Calu3 (cell line): ENCODE results near the gene COX4I1. TPM values are rescaled to one million over a fixed set of nuclear protein-coding genes. Genes with fewer than 3 reads are reported as not detected.
"Not testable (repeated sequence)": the region's sequence is repeated elsewhere in the genome, so short reads cannot be mapped to it uniquely, and the experiment has no call there.

Experiments
- BruUV-seq: library from RNA; stranded (reverse); fragments of 400-500 nt; replicated peaks from 2 replicates; lab custom pipeline; 2021; lab: Mats Ljungman, UMichigan
- CTCF ChIA-PET: fragments of 300-600 bp; sonication (Branson Sonifier 250); formaldehyde crosslinking; loops from one replicate; lab custom pipeline; 2022; ENCODE audit warnings: antibody characterized with exemption; lab: Charles Lee
- DNase-seq: peaks from one replicate; pipeline ENCODE4 v3.0.0; 2022
- H3K27ac Mint-ChIP-seq: one replicate; pipeline ENCODE4 v1.8.0; 2022; ENCODE audit warnings: mixed read lengths; ENCODE audit not compliant: unreplicated experiment
- H3K27me3 Mint-ChIP-seq: one replicate; pipeline ENCODE4 v1.8.0; 2022; ENCODE audit warnings: mixed read lengths; ENCODE audit not compliant: unreplicated experiment
- H3K36me3 Mint-ChIP-seq: one replicate; pipeline ENCODE4 v1.8.0; 2022; ENCODE audit warnings: mild to moderate bottlenecking, moderate library complexity, mixed read lengths; ENCODE audit not compliant: insufficient read depth, unreplicated experiment
- H3K4me1 Mint-ChIP-seq: one replicate; pipeline ENCODE4 v1.8.0; 2022; ENCODE audit warnings: mild to moderate bottlenecking, low read depth, mixed read lengths; ENCODE audit not compliant: unreplicated experiment
- H3K4me3 Mint-ChIP-seq: one replicate; pipeline ENCODE4 v1.8.0; 2022; ENCODE audit warnings: mild to moderate bottlenecking, low read depth, moderate library complexity, mixed read lengths; ENCODE audit not compliant: unreplicated experiment
- H3K9me3 Mint-ChIP-seq: one replicate; pipeline ENCODE4 v1.8.0; 2022; ENCODE audit warnings: low read depth, mixed read lengths; ENCODE audit not compliant: unreplicated experiment
- CTCF ChIP-seq: fragments of 200-600 bp; IDR thresholded peaks from one replicate; pipeline ENCODE4 v1.8.0; 2022; ENCODE audit warnings: antibody characterized with exemption; ENCODE audit not compliant: unreplicated experiment
- intact Hi-C: fragments of 100-400 bp; cut with micrococcal nuclease; formaldehyde crosslinking; loops from one replicate; pipeline ENCODE4 v1.10.0; 2022; ENCODE audit not compliant: unreplicated experiment
- total RNA-seq: library from RNA; stranded (reverse); gene quantifications from 2 replicates; pipeline ENCODE4 v1.2.3, GENCODE V29; 2022

COX4I1 gene
- total RNA-seq, 1 experiment from 2014 or later = 639 TPM

GRCh38 chr16:85835227-85835751 is 35.8 kb downstream of the COX4I1 start:
- H3K36me3 Mint-ChIP-seq = peaks cover 4% of the 10 kb centered on the region
- CTCF ChIA-PET = interaction anchor here (1.2 to 1.5 kb wide), 2 partner anchors 14 to 15 kb away, joined by 3 to 5 read pairs; no protein-coding TSS in a partner anchor
- H3K27ac Mint-ChIP-seq = no peak overlapping the region
- H3K9me3 Mint-ChIP-seq = peaks cover 4% of the 10 kb centered on the region
- intact Hi-C loops = no loop called here
- peaks cover 97% of the 10 kb centered on the region for H3K27me3 Mint-ChIP-seq
- no TSS peak for BruUV-seq
- no peak overlapping the region for H3K4me3 Mint-ChIP-seq
- H3K4me1 Mint-ChIP-seq = no peaks in the 10 kb centered on the region
- no peak for TF ChIP-seq CTCF
- no peak for DNase-seq

GRCh38 chr16:85835956-85836705 is 36.6 kb downstream of the COX4I1 start:
- Mint-ChIP-seq H3K4me3 (no peak overlapping the region), H3K9me3 (peaks cover 4% of the 10 kb centered on the region), H3K27me3 (peaks cover 97% of the 10 kb centered on the region), H3K36me3 (peaks cover 4% of the 10 kb centered on the region), H3K4me1 (no peaks in the 10 kb centered on the region), H3K27ac (no peak overlapping the region)
- no TSS peak for BruUV-seq
- CTCF ChIA-PET = interaction anchor here (0.6 to 1.4 kb wide), 2 partner anchors 15 to 1317 kb away, joined by 4 read pairs; no protein-coding TSS in a partner anchor
- no peak for DNase-seq
- intact Hi-C loops = no loop called here
- TF ChIP-seq CTCF = no peak

- BruUV-seq = no TSS peak
- DNase-seq = no peak
- peaks cover 4% of the 10 kb centered on the region for H3K36me3 Mint-ChIP-seq
- no peak overlapping the region for H3K27ac Mint-ChIP-seq
- CTCF ChIA-PET = interaction anchor here (0.6 to 1.4 kb wide), 4 partner anchors 13 to 1318 kb away, joined by 3 to 5 read pairs (median 4); no protein-coding TSS in a partner anchor
- intact Hi-C loops = no loop called here
- H3K27me3 Mint-ChIP-seq = peaks cover 96% of the 10 kb centered on the region
- no peaks in the 10 kb centered on the region for H3K4me1 Mint-ChIP-seq
- no peak for TF ChIP-seq CTCF
- no peak overlapping the region for H3K4me3 Mint-ChIP-seq
- peaks cover 4% of the 10 kb centered on the region for H3K9me3 Mint-ChIP-seq
Measured at GRCh38 chr16:85836706-85837582, 37.4 kb downstream of the COX4I1 start.

- H3K4me1 Mint-ChIP-seq, H3K36me3 Mint-ChIP-seq, DNase-seq, H3K27ac Mint-ChIP-seq, BruUV-seq, H3K4me3 Mint-ChIP-seq, intact Hi-C loops, H3K9me3 Mint-ChIP-seq: not testable (repeated sequence)
- H3K27me3 Mint-ChIP-seq = peaks cover 93% of the 10 kb centered on the region
- CTCF ChIA-PET = interaction anchor here (0.6 to 1.4 kb wide), 2 partner anchors 14 to 16 kb away, joined by 3 to 4 read pairs; no protein-coding TSS in a partner anchor
Measured at GRCh38 chr16:85837654-85838053, 38.2 kb downstream of the COX4I1 start.
